Loucy (cell line): ENCODE results near the gene KDM6A.

Experiments used
- CTCF ChIP-seq: fragments of 200-600 bp; sonication (generic); conservative IDR thresholded peaks from 2 replicates; pipeline ENCODE4 v1.5.1; 2014; ENCODE audit warnings: mild to moderate bottlenecking, antibody characterized with exemption, low read length
- EZH2phosphoT487 ChIP-seq: fragments of 200-600 bp; IDR thresholded peaks from 2 replicates; pipeline ENCODE4 v1.6.1; 2018; ENCODE audit warnings: antibody characterized with exemption, mild to moderate bottlenecking, moderate library complexity, borderline replicate concordance

DNA sequence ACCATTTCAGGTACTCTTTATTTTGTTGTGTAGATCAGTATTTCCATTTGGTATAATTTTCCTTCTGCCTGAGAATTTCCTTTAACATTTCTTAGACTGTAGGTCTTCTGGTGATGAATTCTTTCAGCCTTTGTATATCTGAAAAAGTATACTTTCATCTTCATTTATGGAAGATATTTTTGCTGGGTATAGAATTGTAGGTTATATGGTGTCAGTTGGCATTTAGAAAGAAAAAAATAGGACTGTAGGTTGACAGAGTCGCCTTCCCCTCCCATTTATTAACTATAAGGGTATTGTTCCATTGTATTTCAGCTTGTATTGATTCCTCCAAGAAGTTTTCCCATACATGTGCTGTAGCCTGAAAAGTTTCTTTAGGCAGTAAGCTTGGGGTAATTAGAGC lies 71.9 kb downstream of the KDM6A start:
- no peak for TF ChIP-seq CTCF
- TF ChIP-seq EZH2phosphoT487, result no peak
